ENCODE measurements around the gene RPL32.
"Not testable (repeated sequence)": the region's sequence is repeated elsewhere in the genome, so short reads cannot be mapped to it uniquely, and the experiment has no call there.

Gene RPL32

DNA sequence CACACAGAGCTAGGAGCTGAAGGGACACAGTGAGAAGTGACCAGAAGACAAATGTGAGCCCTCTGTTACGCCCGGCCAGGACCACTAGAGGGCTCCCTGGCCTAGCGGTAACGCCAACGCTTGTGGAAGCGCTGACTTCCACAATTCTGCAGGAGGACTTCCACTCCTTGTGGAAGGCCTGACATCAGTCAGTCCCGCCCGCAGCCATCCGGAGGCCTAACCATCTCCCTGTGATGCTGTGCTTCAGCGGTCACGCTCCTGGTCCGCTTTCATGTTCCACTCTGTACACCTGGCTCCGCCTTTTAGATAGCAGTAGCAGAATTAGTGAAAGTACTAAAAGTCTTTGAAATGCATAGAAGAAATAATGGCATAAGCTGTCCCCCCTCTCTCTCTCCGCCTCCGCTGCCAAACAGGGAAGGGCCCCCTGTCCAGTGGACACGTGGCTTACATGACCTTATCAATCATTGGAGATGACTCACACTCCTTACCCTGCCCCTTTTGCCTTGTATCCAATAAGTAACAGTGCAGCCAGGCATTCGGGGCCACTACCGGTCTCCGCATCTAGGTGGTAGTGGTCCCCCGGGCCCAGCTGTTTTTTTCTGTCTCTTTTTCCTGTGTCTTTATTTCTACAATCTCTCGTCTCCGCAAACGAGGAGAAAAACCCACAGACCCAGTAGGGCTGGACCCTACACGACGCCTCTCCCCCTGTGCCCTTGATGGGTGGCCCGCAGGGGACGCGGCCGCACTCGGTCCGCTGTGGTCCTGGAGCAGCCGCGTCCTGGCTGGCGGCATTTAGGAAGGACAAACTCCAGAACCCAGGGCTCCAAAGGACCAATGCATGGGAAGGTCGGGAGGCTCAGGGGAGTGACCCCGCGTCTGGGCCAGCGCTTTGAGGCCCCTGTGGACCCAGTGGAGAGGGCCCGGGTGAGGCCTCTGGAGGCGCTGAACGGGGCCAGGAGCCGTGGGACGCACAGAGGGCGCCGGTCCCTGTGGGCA is 27.0 kb upstream of the RPL32 start:
- DNase-seq (ENCODE audit: low read depth in 2 of 2) = peak in 1 of 2 donors; percentile 28

DNA sequence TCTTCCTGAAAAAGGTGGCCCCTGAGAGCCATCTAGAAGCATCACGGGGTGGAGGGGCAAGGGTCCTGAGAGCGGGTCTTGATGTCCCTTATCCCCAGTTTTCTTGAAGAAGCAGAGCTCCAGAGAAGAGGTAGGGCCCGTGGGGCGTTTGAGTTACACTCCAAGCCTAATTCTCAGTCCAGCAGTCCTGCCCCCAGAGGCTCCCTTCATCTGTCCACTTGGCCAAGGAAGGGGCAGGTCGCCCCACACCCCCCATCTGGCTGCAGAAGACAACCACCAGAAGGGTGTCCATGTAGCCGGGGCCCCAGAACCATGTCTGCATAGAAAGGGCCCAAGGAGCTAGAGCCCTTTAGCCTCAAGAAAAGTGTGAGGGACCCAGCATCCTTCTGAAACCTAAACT is 25.5 kb upstream of the RPL32 start:
- no peak for DNase-seq (ENCODE audit: low read depth in 2 of 2)

DNA sequence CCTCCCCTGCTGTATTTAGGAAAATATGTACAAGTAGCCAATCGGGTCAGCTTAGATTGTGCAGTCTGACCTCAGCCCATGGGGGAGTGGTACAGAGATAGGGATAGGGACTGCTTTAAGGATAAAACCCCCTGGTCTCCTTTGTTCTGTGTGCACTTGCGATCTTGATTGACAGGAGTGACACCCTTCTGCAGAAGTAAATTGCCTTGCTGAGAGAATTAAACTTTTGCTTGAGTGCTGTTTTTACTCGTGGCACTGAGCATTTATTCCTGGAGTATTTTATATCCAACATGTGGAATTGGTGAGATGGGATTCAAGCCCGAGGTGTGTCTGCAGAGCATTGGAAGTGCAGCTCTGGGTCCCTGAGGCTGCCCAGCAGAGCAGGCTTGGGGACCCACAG is 23.9 kb upstream of the RPL32 start:
- no peak for DNase-seq (ENCODE audit: low read depth in 2 of 2)

DNA sequence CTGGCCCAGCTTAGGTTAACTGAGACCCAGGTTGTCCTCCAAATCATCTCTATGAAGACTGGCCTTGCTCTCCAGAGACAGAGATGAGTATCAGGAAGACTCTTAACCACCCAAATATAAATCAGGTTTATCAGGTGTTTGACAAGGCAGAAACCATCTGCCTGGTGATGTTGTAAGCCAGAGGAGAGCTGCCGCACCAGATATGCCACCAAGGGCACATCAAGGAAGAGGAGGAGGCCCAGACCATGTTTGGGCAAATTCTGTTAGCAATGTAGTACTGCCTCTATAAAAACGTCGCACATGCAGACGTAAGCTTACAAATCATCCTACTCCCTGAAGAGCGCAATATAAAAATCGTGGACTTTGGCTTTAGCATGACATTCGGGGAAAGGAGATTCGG is 21.0 kb upstream of the RPL32 start:
- DNase-seq (ENCODE audit: low read depth in 2 of 2) = no peak

DNA sequence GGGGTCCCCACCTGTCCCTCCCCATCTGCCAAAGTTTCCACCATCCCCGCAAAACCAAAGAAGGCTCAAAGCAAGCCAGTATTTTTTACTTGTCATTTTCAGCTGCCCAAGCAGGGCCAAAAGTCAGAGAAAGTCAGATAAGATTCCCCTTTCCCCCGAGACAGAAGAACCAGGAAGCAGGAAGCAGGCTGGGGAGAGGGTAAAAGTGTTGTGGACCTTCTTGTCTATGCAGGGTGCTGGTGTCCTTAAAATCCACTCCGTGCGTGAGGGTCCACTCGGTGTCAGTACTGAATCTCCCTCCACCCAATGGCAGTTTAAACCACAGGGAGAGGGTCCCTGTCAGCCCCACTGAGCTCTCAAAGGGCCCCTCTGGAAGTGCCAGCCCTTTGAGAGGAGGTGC is 20.2 kb upstream of the RPL32 start:
- DNase-seq (ENCODE audit: low read depth in 2 of 2) = no peak

DNA sequence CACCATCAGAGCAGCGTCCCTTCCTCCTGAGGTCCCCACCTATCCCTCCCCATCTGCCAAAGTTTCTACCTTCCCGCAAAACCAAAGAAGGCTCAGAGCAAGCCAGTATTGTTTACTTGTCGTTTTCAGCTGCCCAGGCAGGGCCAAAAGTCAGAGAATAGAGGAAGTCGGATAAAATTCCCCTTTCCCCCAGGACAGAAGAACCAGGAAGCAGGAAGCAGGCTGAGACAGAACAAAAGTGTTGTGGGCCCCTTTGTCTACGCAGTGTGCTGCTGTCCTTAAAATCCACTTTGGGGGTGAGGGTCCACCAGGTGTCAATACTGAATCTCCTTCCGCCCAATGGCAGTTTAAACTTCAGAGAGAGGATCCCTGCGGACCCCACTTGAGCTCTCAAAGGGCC is 18.5 kb upstream of the RPL32 start:
- DNase-seq (ENCODE audit: low read depth in 2 of 2) = no peak

DNA sequence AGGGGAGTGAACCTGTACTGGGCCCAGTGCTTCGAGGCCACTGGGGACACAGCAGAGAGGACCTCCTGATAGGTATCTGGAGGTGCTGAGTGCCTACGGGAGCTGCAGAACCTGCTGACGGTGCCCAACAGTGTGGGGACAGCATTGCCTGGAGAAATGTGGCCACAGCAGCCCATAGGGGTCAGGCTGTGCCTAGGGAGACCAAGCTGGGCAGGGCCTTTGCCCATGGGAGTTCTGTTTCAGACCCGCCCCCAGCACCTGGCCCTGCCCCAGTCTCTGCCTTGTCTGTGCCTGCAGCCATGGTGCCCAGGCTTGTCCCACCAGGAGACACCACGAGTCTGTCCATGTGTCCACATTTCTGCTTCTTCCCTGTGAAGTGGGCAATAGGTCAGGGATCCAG is 15.3 kb upstream of the RPL32 start:
- DNase-seq (ENCODE audit: low read depth in 2 of 2) = no peak

DNA sequence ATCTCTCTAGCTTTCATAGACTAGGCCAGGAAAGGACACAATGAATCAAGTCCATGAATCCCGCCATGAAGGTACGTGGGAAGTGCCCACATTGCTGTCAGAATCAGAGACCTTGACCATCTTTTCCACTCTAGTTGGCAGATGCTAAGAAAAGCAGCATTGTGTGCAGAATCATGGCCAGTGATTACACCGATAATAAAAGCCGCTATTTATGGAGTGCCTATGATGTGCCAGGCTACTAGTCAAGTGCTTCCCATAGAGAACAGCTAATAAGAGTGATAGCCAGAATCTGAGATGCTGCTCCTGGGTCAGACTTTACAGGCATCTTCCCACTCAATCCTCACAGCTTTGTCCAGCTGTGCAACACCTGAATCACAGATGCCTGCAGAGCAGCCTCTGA is 13.2 kb upstream of the RPL32 start:
- no peak for DNase-seq (ENCODE audit: low read depth in 2 of 2)

DNA sequence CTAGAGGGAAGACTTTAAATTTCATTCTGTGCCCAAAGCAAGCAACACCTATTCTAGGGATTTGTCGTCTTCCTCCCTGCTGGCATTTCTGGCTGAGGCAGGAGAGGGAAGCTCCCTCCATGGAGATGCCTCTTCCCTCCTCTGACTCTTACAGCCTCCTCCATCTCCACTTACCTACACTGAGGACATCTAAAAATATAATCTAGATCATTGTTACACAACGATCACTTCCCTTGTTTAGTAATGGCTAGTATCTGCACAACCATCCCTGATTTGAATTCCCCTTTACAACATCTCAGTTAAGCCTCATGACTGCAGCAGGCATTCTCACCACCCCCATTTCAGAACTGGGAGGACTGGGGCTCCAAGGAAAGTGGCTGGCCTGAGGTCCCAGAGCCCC is 12.5 kb upstream of the RPL32 start:
- not testable (repeated sequence) for DNase-seq (ENCODE audit: low read depth in 2 of 2)

DNA sequence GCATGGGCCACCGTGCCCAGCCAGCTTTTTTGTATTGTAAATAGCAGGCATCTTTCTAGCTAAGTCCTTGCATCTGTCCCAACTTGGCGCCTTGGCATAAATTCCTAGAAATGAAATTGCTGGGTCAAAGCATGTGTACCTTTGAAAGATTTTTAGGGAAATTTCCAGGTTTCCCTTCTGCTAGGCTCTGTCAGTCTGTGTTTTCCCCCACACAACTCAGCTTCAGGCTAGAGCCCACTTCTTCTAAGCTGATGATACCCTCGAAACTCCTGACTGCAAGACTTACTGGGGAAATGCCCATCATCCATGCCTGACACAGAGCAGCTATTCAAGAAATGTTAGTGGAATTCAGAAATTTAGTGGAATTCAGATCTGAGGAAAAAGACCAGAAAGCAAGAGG is 10.8 kb upstream of the RPL32 start:
- no peak for DNase-seq (ENCODE audit: low read depth in 2 of 2)

DNA sequence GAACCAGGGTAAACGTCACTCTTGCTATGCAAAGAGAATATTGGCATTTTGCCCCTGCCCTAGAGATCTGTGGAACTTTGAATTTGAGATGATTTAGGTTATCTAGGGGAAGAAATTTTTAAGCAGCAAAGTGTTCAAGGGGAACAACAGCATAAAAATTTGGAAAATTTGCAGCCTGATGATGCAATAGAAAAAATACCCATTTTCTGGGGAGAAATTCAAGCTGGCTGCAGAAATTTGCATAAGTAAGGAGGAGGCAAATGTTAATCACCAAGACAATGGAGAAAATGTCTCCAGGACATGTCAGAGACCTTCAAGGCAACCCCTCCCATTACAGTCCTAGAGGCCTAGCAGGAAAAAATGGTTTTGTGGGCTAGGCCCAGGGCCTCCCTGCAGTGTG is 4.4 kb upstream of the RPL32 start:
- no peak for DNase-seq (ENCODE audit: low read depth in 2 of 2)

DNA sequence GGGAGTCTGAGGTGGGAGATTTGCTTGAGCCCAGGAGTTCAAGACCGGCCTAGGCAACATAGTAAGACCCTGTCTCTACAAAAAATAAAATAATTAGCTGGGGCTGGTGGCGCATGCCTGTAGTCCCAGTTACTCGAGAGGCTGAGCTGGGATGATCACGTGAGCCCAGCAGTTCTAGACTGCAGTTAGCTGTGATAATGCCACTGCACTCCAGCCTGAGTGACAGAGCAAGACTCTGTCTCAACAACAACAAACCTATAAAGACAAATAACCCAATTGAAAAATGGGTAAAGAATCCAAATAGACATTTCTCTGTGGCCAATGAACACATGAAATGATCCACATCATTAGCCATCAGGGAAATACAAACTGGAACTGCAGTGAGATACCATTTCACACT is 1.1 kb upstream of the RPL32 start:
- DNase-seq (ENCODE audit: low read depth in 2 of 2) = no peak

DNA sequence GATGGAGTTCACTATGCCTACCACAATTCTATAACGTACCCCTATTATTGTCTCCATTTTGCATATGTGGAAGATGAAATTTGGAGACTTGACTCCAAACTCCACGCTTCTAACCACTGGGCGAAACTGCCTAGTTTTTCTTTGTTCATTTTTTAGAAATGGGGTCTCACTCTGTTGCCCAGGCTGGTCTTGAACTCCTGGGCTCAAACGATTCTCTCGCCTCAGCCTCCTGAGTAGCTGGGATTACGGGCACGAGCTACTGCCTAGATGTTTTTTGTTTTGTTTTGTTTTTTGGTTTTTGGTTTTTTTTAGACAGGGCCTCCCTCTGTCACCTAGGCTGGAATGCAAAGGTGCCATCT is 584 bp upstream of the RPL32 start:
- DNase-seq (ENCODE audit: low read depth in 2 of 2) = no peak

DNA sequence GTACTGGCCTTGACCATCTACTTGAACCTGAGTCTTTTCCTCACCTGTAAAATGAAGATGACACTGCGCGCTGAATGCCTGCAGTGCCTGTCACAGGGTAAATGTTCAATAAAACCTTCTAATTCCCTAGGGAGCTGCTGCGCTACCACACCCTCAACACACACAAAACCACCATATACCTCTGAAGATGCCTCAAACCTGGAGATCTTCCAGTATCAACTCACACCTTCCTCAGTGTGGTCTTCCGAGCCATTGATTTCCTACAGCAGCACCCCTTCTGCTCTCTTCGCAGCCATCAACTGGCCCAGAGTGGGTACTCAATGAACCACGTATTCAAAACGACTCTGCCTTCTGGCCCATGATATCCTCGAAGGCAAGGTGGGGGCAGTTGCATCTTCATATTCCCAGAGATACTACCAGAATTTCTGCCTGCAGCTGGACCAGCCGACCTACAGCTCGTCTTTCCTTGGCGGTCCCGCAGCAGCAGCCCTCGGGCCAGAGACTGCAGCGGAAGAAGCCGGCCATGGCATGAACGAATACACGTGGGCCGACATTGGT is 695 bp downstream of the RPL32 start:
- no peak for DNase-seq (ENCODE audit: low read depth in 2 of 2)

DNA sequence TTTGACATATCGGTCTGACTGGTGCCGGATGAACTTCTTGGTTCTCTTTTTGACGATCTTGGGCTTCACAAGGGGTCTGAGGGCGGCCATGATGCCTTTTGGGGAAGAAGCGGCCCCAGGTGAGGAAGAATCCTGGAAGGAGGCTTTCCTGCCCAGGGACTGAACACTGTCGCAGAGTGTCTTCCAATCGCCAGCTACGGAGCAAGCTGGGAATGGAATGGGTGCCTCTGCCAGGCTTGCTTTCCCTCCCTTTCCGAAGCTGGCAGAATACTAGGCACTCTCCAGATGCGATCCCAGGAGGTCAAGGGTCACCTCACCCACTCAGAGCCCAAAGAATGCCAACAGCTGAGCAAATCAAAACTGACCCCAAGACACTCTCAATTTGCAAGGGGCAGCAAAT is 1.2 kb downstream of the RPL32 start:
- DNase-seq (ENCODE audit: low read depth in 2 of 2) = not testable (repeated sequence)

DNA sequence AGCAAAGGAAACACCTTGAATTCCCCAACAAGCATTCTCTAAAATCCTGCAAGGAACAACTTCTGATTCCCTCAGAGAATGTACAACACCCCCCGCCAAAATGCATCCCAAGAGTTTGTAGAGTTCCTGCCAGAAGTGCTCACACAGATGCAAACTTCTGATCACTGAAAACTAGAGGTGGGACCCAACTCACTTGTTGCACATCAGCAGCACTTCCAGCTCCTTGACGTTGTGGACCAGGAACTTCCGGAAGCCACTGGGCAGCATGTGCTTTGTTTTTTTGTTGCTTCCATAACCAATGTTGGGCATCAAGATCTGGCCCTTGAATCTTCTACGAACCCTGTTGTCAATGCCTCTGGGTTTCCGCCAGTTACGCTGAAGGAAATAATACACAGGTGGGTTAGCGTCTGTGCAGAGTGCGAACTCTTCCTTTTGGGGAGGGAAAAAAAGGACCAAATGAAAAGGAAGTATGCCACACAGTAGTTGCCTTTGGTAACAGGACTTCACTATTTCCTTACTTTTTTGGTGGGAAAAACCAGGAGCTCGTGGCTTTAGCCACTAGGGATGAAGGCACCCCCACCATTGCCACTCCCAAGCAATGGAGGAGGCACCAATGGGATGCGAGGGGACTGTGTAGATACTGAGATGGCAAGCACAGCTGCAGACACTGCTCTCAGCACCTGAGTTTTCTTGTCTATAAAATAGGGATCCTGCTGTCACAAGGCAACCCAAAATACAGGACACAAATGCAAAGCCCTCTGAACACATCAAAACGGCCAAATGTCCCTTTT is 2.0 kb downstream of the RPL32 start:
- no peak for DNase-seq (ENCODE audit: low read depth in 2 of 2)

DNA sequence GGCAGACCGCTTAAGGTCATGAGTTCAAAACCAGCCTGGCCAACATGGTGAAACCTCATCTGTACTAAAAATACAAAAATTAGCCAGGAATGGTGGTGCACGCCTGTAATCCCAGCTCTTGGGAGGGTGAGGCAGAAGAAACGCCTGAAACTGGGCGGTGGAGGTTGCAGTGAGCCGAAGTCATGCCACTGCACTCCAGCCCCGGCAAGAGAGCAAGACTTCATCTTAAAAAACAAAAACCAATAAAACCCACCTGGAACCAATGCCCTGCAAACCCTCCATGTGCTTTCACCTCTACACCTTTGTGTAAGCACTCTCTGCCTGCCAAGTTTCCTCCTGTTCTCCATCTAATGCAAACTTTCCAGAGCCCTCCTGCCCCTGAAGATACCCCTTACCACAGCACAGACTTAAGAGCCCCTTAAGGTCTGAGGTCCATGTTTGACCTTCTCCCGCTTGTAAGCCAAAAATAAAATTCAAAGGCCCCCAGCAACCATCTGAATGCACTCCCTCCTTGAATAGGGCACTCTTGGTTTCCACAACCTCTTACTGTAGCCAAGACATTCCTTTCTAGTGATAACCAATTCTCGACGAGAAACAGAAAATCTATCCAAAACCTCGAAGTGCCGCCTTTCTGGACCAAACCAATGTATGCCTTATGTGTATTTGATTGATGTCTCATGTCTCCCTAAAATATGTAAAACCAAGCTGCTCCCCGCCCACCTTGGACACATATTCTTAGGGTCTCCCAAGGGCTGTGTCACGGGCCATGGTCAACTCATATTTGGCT is 3.0 kb downstream of the RPL32 start:
- DNase-seq (ENCODE audit: low read depth in 2 of 2) = no peak

DNA sequence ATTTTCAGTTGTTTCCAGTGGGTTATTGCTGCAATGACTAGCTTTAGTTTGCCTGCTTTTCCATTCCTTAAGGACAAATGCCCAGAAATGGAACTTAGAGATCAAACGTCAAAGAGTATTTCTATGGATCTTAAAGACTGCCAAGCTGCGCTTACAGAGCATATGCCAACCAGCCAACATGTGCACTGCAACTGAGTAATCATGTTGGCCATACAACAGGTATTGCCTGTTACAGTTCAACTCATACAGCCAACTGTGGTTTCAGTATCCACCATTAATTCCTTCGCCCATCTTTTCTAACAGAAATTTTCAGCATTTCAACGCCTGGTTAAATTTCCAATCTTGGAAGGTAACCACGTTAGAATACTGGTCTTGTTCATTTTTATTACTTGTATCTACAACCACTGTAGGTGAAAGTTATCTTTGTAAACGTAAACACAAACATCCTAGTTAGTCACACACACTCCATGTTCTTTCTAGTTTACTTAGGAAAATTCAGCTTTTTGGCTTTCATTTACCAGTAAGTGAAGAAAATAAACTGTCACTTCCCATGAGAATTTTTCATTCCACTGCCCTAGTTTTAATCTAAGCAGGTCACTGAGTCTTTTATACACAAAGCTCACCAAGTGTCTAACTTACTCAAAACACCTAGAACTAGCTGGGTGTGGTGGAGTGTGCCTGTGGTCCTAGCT is 3.9 kb downstream of the RPL32 start:
- no peak for DNase-seq (ENCODE audit: low read depth in 2 of 2)

DNA sequence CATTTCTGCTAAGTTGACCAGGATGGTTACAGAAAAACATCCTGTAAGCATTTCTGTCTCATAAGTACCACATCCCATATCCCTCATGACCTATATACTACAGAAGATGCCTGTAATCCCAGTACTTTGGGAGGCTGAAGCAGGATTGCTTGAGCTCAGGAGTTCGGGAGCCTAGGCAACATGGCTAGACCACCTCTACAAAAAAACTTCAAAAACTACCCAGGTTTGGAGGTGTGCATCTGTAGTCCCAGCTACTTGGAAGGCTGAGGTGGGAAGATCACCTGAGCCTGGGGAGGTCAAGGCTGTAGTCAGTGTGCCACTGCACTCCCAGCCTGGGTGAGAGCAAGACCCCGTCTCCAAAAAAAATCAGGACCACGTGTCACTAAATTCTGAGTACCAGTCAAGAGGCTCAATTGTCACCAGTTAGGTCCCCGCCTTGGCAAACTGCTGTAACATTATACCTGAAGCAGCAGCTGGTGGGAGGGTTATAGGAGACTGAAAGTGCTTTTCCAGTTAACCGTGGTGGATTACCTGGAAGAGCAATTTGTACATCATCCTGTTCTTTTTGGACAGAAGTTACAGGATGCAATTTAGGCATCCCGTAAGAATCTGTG is 6.2 kb downstream of the RPL32 start:
- no peak for DNase-seq (ENCODE audit: low read depth in 2 of 2)

DNA sequence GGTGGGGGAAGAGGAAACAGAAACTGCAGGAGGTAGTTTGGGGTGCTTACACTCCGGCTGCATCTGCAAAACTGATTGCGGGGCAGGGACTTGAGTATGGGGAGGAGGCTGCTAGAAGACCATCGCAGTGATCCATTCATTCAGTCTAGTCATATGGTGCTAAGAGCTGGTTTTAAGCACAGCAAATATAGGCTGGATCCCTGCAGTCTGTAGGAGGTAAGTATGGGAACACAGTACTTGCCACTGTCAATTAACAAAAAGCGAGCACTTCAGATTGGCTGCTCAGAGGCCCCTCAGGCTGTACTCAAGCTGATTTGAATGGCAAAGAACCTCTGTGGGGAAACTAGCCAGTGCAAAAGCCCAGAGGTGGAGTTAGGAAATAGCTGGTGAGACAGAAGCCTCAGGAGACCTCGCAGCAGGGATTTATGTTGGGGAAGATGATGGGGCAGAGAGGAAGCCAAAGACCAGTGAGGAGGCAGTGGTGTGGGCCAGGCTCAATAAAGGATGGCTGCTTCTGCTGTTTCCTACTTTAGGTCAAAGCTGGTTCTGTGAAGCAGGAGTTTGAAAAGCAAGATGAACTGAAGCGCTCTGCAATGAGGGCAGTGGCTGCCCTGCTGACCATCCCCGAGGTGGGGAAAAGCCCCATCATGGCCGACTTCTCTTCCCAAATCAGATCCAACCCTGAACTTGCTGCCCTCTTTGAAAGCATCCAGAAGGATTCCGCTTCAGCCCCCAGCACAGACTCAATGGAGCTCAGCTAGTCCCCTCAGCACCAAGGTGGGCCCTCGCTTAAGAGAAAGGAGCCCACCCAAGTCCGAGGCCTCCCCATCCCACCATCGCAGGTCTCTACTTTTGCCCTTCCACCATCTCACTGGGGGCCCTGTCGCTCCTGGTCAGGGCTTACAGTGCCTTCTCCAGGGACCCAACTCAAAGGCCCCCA is 7.9 kb downstream of the RPL32 start:
- DNase-seq (ENCODE audit: low read depth in 2 of 2) = no peak

Data from stimulated activated CD8-positive, alpha-beta memory T cell treated with anti-CD3 and anti-CD28 coated beads, Interleukin-7, amount 100 ng/mL, for 1 hour (primary cell).